ENCODE results near the gene GNA14. TPM values are rescaled to one million over a fixed set of nuclear protein-coding genes. Genes with fewer than 3 reads are reported as not detected.

GNA14 gene
- total and polyA plus RNA-seq, 2 donors (not counting 3 experiments of a cell fraction or from before 2014, with no cell fraction given): 2.1 to 3.3 TPM

DNA sequence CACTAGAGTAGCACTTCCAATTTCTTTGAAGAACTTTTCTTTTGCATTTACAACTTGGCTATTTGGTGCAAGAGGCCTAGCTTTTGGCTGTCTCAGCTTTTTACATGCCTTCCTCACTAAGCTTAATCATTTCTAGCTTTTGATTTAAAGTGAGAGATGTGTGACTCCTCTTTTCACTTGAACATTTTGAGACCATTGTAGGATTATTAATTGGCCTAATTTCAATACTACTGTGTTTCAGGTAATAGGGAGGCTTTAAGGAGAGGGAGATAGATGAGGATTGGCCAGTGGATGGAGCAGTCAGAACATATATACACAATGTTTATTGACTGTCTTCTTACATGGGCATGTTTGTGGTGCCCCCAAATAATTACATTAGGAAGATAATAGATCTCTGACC lies 161.7 kb downstream of the GNA14 start:
- BruUV-seq (replicated peaks): no TSS peak
- CTCF ChIA-PET: interaction anchor here (0.8 to 6.3 kb wide), 5 partner anchors 20 to 195 kb away, joined by 3 to 44 read pairs (median 3); no protein-coding TSS in a partner anchor

More for the DNA sequence above, 161.7 kb downstream of the GNA14 start:
- no peak for TF ChIP-seq EZH2 (IDR thresholded peaks at IDR 0.05; ENCODE audit: borderline replicate concordance, low read depth, low read length, severe bottlenecking)
- TF ChIP-seq MYC (IDR thresholded peaks at IDR 0.05; ENCODE audit: low read depth, low read length): no peak
- no peak for TF ChIP-seq POLR2AphosphoS5 (IDR thresholded peaks at IDR 0.05; ENCODE audit: insufficient read depth, low read depth, low read length)
- no peak for TF ChIP-seq JUN (IDR thresholded peaks at IDR 0.05; ENCODE audit: borderline replicate concordance, insufficient read depth, insufficient read length, low read depth)
- TF ChIP-seq, protein P1, sequence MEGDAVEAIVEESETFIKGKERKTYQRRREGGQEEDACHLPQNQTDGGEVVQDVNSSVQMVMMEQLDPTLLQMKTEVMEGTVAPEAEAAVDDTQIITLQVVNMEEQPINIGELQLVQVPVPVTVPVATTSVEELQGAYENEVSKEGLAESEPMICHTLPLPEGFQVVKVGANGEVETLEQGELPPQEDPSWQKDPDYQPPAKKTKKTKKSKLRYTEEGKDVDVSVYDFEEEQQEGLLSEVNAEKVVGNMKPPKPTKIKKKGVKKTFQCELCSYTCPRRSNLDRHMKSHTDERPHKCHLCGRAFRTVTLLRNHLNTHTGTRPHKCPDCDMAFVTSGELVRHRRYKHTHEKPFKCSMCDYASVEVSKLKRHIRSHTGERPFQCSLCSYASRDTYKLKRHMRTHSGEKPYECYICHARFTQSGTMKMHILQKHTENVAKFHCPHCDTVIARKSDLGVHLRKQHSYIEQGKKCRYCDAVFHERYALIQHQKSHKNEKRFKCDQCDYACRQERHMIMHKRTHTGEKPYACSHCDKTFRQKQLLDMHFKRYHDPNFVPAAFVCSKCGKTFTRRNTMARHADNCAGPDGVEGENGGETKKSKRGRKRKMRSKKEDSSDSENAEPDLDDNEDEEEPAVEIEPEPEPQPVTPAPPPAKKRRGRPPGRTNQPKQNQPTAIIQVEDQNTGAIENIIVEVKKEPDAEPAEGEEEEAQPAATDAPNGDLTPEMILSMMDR (IDR thresholded peaks at IDR 0.05; ENCODE audit: extremely low read depth in 1 of 2, insufficient read depth in 1 of 2, low read depth in 1 of 2, low read length in 2 of 2): no peak
- TF ChIP-seq FOS (IDR thresholded peaks at IDR 0.05; ENCODE audit: borderline replicate concordance, insufficient read depth, low read length): no peak
- TF ChIP-seq POLR2A (IDR thresholded peaks at IDR 0.05; ENCODE audit: low read depth, low read length): no peak
- TF ChIP-seq, protein P2, sequence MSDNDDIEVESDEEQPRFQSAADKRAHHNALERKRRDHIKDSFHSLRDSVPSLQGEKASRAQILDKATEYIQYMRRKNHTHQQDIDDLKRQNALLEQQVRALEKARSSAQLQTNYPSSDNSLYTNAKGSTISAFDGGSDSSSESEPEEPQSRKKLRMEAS (IDR thresholded peaks at IDR 0.05; ENCODE audit: insufficient read depth, insufficient read length): no peak
- Histone ChIP-seq H4K20me1 (replicated peaks; ENCODE audit: control insufficient read depth, extremely low read depth, insufficient read depth, low read length) (no peaks in the 10 kb centered on the region), H3K4me1 (ENCODE audit: control insufficient read depth, extremely low read depth, insufficient read depth, low read length) (no peaks in the 10 kb centered on the region), H3K4me2 (ENCODE audit: insufficient read depth, low read length) (no peak overlapping the region), H3K9me3 (replicated peaks; ENCODE audit: control insufficient read depth, insufficient read depth, low read length) (no peaks in the 10 kb centered on the region), H3K27ac (ENCODE audit: insufficient read depth, low read depth, low read length) (no peak overlapping the region), H3K27me3 (ENCODE audit: control insufficient read depth in 2 of 2, insufficient read depth in 2 of 2, low read length in 2 of 2) (no peaks in the 10 kb centered on the region), H2AFZ (ENCODE audit: low read depth, low read length) (no peak overlapping the region), H3K36me3 (ENCODE audit: control insufficient read depth in 2 of 2, extremely low read depth in 1 of 2, insufficient read depth in 2 of 2, low read length in 2 of 2) (no peaks in the 10 kb centered on the region), H3K79me2 (ENCODE audit: control insufficient read depth, insufficient read depth, low read length) (no peaks in the 10 kb centered on the region), H3K9me1 (replicated peaks; ENCODE audit: control insufficient read depth, extremely low read depth, insufficient read depth, low read length) (no peaks in the 10 kb centered on the region), H3K9ac (replicated peaks; ENCODE audit: extremely low read depth, insufficient read depth, low read length) (no peak overlapping the region), H3K4me3 (replicated peaks in 1 of 3; ENCODE audit: insufficient read depth in 1 of 3, low read depth in 1 of 3, low read length in 3 of 3) (no peak overlapping the region)
- no peak for DNase-seq (ENCODE audit: low read depth, low spot score)
- dilution Hi-C loops (cut with MboI; ENCODE audit: extremely low pct_ligation_motif_present, low sequenced_read_pairs): no loop called here
- no peak for FAIRE-seq
- intact Hi-C loops (cut with micrococcal nuclease): no loop called here
- POLR2A ChIA-PET: no interaction called here
